PFSK-1 (cell line): ENCODE results near the gene ARL2.

Experiments used
- FOXP2 ChIP-seq: optimal IDR thresholded peaks from 2 replicates; pipeline ENCODE3; 2011; ENCODE audit warnings: borderline replicate concordance, control low read depth, inconsistent platforms; ENCODE audit not compliant: insufficient read depth; ENCODE audit errors: extremely low read length, extremely low read depth
- POLR2AphosphoS5 ChIP-seq: IDR thresholded peaks from 2 replicates; pipeline ENCODE4 v1.6.1; 2012; ENCODE audit warnings: low read depth, mild to moderate bottlenecking, control low read depth, low read length, moderate library complexity
- SIN3A ChIP-seq: IDR thresholded peaks from 2 replicates; pipeline ENCODE4 v1.6.1; 2012; ENCODE audit warnings: mild to moderate bottlenecking, low read length, moderate library complexity, borderline replicate concordance; ENCODE audit not compliant: insufficient read depth
- TAF1 ChIP-seq: IDR thresholded peaks from 2 replicates; pipeline ENCODE4 v1.6.1; 2012; ENCODE audit warnings: low read length, control low read depth, borderline replicate concordance; ENCODE audit not compliant: insufficient read depth
- TF ChIP-seq, protein P1 (sequence below), 2 experiments: IDR thresholded peaks; 2 replicates each; pipeline versions ENCODE4 v1.6.1 to v1.8.0; 2011 to 2012; ENCODE audit warnings: low read depth in 2 of 2, low read length in 2 of 2, control low read depth in 1 of 2, inconsistent platforms in 1 of 2, mild to moderate bottlenecking in 1 of 2, moderate library complexity in 1 of 2; ENCODE audit not compliant: insufficient read depth in 1 of 2

Gene ARL2

DNA sequence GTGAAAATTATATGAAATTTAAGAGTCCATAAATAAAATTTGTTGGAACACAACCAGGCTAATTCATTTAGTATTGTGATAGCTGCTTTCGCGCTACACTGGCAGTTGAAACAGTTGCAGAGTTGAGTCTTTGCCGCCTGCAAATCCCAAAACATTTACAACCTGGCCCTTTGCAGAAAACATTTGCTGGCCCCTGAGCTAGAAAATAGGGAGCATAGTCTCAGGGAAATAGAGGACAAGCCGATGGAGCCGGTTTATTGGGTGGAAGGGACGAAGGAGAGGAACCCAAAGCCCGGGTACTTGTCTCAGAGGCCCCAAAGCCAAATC lies 26.5 kb downstream of the ARL2 start:
- TF ChIP-seq TAF1 = no peak

DNA sequence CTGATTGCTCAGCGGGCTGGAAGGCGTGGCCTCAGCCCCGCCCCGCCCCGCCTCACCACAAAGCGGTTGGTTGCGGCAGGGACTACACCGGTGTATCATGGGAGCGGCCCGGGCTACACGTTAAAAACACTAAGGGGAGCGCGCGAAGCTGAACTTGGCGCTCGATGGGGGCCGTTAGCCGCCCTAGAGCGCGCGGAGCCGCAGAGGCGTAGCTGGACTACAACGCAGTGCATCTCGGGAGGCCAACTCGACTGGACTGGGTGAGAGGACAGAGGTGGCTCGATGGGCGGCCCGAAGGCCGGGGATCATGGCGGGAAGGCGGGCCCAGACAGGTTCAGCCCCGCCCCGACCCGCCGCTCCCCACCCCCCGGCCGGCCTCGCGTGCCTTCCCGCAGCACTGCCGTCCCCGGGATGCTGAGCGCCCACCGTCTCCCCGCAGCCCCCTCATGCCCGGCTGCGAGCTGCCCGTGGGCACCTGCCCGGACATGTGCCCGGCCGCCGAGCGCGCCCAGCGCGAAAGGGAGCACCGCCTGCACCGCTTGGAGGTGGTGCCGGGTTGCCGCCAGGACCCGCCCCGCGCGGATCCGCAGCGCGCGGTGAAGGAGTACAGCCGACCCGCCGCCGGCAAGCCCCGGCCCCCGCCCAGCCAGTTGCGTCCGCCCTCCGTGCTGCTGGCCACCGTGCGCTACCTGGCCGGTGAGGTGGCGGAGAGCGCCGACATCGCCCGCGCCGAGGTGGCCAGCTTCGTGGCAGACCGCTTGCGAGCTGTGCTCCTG lies 27.1 kb downstream of the ARL2 start, which contains the start of gene SAC3D1:
Gene SAC3D1 (plus strand): TSS at position 364 of the 776 bp plus-strand sequence. CDS start 83 bp downstream, at position 447.
- peak; percentile 53; the same call in 1 of the 2 replicates for TF ChIP-seq TAF1
- peak; percentile 58 for TF ChIP-seq FOXP2
- peak; percentile 78; the same call in 1 of the 2 replicates for TF ChIP-seq POLR2AphosphoS5
- TF ChIP-seq, protein P1, sequence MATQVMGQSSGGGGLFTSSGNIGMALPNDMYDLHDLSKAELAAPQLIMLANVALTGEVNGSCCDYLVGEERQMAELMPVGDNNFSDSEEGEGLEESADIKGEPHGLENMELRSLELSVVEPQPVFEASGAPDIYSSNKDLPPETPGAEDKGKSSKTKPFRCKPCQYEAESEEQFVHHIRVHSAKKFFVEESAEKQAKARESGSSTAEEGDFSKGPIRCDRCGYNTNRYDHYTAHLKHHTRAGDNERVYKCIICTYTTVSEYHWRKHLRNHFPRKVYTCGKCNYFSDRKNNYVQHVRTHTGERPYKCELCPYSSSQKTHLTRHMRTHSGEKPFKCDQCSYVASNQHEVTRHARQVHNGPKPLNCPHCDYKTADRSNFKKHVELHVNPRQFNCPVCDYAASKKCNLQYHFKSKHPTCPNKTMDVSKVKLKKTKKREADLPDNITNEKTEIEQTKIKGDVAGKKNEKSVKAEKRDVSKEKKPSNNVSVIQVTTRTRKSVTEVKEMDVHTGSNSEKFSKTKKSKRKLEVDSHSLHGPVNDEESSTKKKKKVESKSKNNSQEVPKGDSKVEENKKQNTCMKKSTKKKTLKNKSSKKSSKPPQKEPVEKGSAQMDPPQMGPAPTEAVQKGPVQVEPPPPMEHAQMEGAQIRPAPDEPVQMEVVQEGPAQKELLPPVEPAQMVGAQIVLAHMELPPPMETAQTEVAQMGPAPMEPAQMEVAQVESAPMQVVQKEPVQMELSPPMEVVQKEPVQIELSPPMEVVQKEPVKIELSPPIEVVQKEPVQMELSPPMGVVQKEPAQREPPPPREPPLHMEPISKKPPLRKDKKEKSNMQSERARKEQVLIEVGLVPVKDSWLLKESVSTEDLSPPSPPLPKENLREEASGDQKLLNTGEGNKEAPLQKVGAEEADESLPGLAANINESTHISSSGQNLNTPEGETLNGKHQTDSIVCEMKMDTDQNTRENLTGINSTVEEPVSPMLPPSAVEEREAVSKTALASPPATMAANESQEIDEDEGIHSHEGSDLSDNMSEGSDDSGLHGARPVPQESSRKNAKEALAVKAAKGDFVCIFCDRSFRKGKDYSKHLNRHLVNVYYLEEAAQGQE (IDR thresholded peaks at IDR 0.05; ENCODE audit: insufficient read depth in 1 of 2, low read depth in 2 of 2, low read length in 2 of 2) = no peak
- TF ChIP-seq SIN3A = 0 out of 2 replicates have a peak, but pooled peaks have one; percentile 34

DNA sequence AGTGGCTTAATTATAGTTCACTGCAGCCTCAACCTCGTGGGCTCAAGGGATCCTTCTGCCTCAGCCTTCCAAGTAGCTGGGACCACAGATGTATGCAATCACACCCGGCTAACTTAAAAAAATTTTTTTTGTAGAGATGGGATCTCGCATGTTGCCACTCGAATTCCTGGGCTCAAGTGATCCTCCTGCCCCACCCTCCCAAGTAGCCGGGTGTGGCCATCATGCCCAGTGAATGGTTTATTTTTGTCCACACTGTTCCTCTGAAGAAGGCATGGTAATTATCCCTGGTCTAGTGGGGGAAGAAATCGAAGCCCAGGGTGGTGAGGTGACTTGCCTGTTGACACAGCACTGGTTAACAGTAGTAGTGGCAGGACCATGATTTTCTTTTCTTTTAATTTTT lies 28.9 kb downstream of the ARL2 start:
- TF ChIP-seq SIN3A (no peak), TAF1 (no peak), POLR2AphosphoS5 (no peak), FOXP2 (no peak)
- TF ChIP-seq, protein P1 (IDR thresholded peaks at IDR 0.05; ENCODE audit: insufficient read depth in 1 of 2, low read depth in 2 of 2, low read length in 2 of 2) = no peak

DNA sequence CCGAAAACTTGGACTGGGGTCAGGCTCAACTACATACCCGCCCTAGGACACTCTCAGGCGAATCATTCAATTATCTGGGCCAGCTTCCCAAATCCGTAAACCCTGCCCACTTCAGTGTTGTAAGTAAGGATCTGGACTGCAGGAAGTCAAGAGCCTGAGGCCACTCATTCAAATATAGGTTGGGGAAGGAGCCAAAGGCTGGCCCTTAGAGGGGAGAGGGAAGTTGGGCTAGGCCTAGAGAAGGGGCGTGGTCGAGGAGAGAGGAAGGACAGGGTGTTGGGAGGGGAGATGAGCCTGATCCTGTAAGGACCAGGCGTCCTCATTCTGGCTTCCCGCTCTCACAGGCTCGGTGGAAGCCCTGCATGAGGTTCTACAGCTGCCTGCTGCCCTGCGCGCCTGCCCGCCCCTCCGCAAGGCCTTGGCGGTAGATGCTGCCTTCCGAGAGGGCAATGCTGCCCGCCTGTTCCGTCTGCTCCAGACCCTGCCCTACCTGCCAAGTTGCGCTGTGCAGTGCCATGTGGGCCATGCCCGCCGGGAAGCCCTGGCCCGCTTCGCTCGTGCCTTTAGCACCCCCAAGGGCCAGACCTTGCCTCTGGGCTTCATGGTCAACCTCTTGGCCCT lies 30.0 kb downstream of the ARL2 start:
- TF ChIP-seq POLR2AphosphoS5 = peak; percentile 64; the same call in 1 of the 2 replicates
- TF ChIP-seq, protein P1 (IDR thresholded peaks at IDR 0.05; ENCODE audit: insufficient read depth in 1 of 2, low read depth in 2 of 2, low read length in 2 of 2) = no peak

DNA sequence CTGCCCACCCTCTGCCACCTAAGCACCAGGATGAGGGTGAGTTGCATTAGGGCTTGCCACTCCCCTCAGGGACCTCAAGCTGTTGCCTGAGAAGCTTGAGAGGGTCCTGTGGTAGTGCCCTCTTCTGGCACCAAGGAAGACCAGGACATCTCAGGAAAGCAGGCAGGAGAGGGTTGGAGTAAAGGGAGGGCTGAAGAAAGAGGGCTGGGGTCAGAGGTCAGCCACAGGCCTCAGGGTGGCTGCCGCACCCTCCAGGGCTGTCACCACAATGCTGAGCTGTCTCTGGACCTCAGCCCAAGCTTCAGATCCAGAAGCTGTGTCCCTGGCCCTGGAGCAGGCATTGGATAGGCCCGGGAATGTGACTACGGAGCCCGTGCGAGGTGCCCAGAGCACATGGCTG lies 31.1 kb downstream of the ARL2 start:
- TF ChIP-seq, protein P1 (IDR thresholded peaks at IDR 0.05; ENCODE audit: insufficient read depth in 1 of 2, low read depth in 2 of 2, low read length in 2 of 2) = no peak
